NCI-H69 (cell line): ENCODE results near the gene GUCY1A1.
"Not testable (repeated sequence)": the region's sequence is repeated elsewhere in the genome, so short reads cannot be mapped to it uniquely, and the experiment has no call there.

Experiments
- DNase-seq: peaks from one replicate; lab custom pipeline; 2025; lab: John Stamatoyannopoulos, UW

The GUCY1A1 gene, protein sequence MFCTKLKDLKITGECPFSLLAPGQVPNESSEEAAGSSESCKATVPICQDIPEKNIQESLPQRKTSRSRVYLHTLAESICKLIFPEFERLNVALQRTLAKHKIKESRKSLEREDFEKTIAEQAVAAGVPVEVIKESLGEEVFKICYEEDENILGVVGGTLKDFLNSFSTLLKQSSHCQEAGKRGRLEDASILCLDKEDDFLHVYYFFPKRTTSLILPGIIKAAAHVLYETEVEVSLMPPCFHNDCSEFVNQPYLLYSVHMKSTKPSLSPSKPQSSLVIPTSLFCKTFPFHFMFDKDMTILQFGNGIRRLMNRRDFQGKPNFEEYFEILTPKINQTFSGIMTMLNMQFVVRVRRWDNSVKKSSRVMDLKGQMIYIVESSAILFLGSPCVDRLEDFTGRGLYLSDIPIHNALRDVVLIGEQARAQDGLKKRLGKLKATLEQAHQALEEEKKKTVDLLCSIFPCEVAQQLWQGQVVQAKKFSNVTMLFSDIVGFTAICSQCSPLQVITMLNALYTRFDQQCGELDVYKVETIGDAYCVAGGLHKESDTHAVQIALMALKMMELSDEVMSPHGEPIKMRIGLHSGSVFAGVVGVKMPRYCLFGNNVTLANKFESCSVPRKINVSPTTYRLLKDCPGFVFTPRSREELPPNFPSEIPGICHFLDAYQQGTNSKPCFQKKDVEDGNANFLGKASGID

DNA sequence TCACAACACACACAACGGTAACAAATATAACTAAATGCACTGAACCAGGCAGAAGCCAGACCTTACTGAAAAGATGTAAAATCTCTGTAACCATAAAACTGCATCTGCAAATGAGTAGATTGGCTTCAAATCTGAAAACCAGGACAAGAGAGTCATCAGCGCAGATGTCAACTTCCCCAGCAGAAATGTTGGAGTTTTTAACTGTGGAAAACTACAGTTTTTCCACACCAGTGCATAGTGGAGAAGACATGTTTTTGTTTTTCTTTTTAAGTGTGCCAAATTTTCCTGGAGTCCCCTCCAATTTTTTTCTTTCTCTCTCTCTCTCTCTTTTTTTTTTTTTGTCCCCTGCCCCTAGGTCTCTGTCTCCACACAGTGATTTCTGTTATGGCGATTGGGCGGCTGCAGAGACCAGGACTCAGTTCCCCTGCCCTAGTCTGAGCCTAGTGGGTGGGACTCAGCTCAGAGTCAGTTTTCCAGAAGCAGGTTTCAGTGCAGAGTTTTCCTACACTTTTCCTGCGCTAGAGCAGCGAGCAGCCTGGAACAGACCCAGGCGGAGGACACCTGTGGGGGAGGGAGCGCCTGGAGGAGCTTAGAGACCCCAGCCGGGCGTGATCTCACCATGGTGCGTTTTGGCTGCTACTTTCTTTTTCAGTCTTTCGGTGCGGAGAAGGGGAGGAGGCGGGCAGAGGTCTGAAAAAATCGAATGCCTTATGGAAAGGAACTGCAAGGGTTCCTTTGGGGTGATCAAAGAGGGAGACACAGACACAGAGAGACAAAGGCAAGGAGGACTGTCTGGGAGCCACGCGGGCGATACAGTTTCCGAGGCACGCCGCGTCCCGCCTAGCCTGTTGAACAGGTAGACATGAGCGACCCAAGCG is at the start of gene GUCY1A1:
TSS of gene GUCY1A1 (plus strand) at position 505 of the 878 bp plus-strand sequence. CDS start 30,020 bp downstream, outside the sequence.
- peak; percentile 16 for DNase-seq

DNA sequence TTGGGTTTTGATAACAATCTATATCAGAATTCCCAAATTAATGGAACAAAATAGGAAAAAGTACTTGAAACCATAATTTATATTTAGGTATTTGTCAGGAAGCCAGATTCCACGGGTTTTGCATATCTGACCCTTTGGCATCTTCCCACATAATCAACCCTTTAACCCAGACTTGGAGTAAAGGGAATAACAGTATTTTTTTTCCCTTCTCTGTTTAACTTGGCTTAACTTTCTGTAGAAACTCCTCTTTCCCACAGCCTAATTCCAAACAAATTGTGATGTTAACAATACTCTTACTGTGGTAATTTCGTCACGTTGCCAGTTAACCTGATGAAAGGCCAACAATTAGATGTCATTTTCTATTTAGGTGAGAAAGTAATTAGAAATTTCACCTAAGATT is 49.4 kb upstream of the GUCY1A1 start:
- DNase-seq, result no peak

DNA sequence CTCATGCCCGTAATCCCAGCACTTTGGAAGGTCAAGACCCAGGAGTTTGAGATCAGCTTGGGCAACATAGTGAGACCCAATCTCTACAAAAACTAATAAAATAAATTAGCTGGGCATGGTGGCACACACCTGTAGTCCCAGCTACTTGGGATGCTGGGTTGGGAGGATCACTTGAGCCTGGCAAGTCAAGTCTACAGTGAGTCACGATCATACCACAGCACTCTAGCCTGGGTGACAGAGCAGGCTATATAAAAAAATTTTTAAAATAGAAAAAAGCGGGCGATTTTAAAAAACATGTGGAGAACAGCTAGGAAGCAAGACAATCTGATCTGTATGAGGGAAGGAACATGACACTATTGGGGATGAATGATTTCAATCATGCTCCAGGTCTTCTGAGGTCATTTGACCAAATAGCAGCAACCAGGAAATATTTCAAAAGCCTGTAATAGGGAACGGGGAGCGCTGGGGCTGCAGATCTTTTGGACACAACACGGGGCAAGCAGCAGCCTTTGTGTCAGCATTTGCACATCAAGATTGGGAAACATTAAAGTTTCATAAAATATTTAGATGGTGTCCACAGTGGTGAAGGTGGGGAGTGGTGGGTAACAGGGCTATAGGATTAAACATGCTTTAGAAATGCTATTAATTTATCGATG is 48.3 kb upstream of the GUCY1A1 start:
- DNase-seq, result no peak

DNA sequence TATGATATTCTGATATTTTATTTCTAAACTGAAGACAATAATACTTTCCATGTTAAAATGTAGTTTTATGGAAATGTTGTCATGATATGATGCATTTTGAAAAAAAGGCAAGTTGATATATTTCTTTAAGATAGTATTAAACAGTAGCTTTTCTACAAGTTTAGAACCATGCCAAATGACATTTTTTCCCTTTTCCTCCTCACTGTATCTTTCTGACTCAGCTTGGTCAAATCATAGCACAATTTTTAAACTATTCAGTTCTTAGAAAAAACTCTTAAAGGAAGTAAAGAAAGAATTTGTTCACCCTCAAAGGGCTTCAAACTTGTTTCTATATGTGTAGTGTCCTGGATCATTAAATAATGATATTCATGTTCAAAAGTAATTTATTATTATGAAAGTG is 46.0 kb upstream of the GUCY1A1 start:
- DNase-seq, result no peak

DNA sequence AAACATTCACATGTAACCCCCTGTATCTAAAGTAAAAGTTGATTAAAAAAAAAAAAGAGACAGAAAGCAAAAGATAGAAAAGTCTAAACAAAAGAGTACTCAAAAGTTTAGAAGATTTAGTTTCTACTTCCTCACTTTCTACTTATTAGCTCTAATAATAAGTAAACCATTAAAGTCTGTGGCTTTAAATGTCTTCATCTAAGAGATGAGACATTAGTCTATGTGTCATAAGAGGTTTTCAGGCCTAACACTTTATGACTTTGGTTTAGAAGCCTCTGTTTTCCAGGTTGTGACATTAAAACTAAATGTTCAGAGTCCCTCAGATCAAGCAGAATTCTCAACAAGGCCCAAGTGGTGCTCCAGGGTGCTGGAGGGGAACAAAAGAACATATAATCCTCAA is 42.2 kb upstream of the GUCY1A1 start:
- DNase-seq, result no peak

DNA sequence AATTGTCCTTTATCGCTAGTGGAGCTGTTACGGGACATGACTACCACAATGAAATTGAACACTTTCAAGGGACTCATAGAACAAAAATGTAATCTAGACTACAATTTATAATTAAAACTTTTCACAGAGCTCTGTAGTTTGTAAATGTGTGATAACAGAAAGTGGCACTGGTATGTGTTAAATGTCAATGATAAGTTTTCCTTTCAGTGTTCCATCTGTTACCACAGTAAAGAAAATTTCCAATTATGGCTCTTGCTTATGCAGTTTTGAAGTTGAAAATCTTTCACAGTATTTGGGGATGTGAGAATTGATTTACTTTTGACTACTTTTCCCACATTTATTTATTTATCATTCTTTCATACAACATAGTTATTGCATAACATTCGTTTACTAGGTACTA is 40.1 kb upstream of the GUCY1A1 start:
- DNase-seq, result no peak

DNA sequence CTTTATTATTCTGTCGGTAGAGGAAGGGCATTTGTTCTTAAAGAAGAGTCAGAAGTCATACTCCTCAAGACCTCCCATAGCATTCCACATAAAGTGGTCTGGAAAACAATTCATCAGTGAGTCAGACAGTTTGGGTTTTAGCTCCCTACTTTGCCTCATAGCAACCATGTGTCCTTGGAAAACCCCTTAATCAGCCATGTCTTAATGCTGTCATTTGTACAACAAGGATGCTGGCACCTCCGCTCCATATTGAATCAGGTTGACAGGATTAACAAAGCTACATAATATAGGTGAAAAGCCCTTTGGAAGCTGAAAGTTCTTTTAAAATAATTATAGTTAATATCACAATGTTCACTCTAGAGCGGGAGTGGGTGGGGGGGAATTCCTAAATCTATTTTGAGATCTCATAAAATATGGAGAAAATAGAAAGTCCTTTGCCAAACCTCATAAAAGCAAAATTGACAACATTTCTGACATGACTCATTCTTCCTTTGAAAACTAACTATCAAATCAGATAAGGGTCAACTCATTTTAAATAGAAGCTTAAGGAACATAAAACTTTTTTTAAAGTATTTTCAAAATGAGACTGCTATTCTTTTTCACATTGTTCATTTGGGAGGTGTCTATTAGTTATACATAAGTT is 37.3 kb upstream of the GUCY1A1 start:
- no peak for DNase-seq

DNA sequence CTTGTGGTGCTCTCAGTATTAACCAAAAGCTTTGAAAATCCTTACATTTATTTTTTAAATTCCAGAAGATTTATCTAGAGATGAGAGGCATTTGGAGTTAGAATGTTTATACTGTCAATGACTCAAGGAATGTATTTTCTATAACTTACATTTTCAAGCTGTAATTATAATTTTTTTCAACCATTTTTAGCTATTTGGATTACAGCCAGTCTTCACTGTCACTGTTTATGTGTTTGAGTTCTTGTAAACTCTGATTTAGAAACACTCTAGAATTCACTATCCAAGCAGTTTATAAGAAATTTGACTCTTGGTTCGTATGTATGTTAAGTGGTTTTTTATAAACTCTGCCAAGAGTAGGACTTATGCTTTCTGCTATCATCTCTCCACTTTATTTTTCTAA is 36.7 kb upstream of the GUCY1A1 start:
- no peak for DNase-seq

DNA sequence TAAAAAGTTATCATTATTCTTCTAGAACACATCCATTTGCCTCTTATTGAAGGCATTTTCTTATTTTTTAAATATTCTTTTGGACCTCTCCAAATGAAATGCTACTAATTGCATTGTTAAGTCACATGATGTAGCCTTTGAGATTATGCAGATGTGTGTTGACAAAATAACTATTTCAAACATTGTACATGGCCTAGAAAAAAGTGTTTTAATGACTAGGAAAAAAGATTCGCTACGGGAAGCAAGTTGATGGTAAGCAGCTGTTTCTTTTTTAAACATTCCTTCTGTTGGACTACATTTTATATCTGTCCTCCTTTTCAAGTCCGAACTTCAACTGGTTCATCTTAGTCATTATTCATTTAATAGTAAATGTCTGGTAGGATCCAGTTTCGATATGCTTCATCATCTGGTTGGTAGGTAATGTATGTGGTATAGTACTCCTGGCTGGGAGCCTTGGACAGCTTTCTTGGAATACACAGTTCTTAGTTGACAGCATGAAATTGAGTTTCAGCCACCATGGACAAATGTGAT is 34.3 kb upstream of the GUCY1A1 start:
- no peak for DNase-seq

DNA sequence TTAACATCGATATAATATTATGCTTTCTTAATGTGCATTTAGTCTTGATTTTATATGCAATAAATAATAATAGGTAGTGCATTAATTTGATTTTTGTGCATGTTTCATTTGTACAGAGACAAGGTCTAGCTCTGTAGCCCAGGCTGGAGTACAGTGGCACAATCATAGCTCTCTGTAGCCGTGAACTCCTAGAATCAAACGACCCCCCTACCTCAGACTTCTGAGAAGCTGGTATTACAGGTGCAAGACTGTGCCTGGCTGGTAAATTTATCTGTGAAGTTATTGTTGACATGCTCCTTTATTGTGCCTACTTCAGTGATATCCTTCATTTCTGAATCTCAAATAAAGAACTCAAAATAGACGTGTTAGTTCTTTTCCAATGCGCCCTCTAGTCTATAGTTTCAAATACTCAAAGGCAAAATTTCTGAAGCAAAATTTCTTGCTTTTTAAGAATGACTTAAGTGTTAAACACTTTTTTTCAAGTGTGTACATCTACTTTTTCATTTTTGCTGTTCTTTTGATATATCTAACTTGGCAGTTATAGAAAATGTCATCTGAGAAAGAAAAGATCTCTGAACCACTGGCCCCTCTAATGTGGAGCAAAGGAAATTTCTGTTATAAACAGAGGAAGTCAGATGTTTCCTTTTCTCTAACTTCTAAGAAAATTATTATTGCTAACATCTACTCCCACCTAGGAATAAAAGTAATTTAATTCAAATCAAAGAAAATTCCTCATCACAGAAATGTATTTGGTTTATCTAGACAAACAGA is 28.3 kb upstream of the GUCY1A1 start:
- DNase-seq, result no peak

DNA sequence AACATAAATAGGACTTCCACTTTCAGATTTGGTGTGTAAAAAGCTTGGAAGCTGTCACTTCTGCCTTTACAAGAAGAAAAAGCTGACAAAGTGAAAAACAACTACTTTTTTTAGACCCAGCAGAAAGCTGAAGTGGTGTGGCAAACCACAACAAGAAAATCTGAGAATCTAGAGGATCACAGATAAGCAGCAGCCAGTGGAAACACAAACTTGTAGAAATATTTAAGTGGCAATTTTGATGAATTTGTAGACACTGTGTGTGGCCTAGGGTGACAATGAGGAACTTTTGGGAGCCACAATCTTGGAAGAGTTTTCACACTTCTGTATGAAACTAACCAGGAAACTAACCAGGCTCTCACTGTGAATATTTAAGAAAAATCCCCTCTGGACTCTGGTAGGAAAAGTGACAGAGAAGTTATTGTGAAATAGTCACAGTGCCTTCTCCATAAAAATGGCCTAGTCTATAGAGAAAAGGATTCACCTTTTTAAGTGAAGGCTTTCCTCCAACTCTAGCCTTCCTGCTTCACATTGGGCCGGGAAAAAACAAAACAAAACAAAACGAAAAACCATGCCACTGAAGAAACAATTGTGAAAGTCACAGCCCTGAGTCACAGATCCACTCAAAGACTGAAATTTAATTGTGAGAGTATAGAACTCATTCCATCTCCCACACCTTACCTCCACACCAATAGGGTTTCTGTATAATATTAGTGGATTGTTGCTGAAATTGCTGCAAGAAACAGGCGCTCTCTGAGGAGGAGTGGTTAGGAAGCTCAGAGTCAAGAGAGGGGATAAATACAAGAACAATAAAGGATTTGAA is 26.7 kb upstream of the GUCY1A1 start:
- no peak for DNase-seq

DNA sequence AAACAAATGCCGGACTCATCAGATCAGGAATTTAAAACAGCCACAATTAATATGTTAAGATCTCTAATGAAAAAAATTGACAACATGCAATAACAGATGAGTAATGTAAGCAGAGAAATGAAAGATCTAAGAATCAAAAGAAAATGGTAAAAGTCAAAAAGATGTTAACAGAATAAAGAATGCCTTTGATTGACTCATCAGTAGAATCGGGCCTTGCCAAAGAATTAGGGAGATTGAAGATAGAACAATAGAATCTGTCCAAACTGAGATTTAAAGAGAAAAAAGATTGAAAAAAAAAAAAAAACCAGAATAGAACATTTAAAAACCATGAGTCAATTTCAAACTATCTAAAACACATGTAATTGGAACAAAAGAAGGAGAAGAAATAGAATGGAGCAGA is 25.9 kb upstream of the GUCY1A1 start:
- DNase-seq, result no peak

DNA sequence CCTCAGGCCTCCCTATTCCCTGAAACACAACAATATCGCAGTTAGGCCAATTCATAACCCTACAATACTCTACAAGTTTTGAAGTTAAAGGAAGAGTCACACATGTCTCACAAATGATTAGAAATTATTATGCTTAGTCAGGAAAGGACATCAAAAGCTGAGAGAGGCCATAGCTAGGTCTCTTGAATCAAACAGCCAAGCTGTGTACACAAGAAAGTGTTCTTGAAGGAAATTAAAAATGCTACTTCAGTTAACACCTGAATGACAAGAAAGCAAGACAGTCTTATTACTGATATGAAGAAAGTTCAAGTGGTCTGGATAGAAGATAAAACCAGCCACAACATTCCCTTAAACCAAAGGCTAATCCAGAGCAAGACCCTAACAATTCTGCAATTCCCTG is 23.6 kb upstream of the GUCY1A1 start:
- DNase-seq, result no peak

DNA sequence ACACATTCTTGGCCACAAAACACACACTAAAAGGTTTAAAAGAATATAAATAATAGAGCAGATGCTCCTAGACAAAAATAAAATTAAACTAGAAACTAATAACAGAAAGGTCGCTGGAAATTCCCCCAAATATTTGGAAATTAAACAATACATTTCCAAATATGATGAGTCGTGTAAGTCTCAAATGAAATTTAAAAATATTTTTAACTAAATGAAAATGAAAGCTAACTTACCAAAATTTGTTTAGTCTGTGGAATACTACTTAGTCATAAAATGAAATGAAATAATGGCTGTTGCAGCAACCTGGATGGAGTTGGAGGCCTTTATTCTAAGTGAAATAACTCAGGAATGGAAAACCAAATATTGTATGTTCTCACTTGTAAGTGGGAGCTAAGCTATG is 20.6 kb upstream of the GUCY1A1 start:
- no peak for DNase-seq

DNA sequence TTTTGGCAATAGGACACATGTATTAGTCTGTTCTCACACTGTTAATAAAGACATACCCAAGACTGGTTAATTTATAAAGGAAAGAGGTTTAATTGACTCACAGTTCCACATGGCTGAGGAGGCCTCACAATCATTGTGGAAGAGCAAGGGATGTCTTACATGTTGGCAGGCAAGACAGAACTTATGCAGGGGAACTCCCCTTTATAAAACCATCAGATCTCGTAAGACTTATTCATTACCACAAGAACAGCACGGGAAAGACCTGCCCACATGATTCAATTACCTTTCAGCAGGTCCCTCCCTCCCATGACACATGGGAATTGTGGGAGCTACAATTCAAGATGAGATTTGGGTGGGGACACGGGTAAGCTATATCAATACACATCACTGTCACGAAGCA is 15.9 kb upstream of the GUCY1A1 start:
- DNase-seq, result not testable (repeated sequence)

DNA sequence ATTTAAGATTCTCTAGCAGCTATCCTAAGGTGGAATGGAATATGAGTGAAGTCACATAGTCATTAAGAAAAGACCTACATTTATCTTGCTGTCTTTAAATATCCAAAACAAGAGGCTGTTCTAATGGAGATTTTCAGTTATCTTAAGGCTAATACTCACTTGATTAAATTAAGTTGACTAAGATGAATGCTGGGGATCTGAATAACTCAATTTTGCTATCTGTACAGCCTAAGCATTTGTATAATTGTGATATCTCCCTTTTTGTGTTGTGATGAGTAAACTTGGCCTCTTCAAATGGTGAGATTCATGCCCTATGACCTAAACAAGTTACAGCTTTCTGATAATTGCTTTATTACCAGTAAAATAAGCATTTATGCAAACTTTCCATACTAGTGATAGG is 13.6 kb upstream of the GUCY1A1 start:
- DNase-seq, result no peak

DNA sequence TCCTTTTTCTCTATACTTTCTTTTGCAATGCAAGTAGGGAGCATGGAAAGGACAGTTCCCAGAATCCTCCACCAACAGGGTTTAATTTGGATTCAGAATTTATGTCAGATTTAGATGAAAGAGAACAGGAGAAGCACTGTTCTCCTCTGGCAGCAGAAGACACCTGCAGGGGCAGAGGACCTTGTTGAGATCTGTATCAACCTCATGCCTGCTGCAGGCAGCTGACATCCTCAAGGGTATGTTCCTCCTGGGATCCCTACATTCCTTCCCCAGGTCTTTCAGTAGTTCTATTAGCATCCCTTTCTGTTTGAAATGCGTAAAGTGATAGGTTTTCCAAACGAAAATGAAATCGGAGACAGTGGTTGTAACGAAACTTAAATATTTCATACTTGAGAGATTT is 10.6 kb upstream of the GUCY1A1 start:
- DNase-seq, result no peak

DNA sequence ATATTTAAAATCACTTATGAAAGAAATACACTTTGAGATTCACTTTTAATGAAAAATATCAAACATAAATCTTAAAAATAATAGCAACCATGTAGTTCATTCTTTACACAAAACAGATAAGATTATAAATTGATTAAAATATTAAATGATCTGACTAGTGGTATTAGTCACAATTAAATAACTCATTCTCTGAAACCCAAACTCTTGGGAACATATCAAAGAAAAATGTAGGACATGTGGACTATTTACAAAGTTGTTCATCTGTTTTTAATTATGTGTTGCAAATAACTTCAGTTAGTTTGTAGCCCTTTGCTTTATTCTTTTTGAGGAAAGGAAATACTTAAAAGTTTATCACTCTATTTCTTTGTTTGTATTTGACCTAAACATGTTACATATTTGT is 9.5 kb upstream of the GUCY1A1 start:
- no peak for DNase-seq

DNA sequence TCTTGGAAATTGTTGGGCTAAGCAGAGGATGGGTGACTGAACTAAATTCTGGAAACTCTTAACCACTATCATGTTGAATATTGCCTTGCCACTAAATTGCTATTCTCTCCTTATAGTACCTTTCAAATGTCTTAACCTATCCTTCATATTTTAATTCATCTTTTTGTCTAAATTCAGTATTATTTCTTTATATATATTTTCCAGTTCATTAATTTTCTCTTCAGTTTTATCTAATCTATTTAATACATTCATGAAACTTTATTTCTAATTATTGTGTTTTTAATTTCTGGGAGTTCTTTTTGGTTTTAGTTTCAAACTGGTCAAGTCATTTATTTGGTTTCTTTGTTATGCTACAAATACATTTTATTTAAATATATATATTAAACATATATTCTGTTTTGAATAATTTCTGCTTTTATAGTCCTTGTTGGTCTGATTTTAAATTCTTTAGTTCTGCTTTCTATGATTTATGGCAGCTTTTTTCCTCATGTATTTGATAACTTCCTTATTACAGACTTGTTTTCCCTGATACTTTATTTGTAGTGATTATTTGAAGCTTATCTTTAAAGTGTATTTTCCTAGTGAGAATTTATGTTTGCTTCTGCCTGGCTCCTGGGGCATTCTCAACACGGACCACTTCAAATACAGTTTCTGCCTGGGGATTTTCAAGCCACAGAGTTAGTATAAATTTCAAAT is 8.5 kb upstream of the GUCY1A1 start:
- no peak for DNase-seq
